ENCODE results near the gene CNPY2. TPM values are rescaled to one million over a fixed set of nuclear protein-coding genes. Genes with fewer than 3 reads are reported as not detected.
A peak's percentile ranks its signal among the peaks of the same experiment; 100 is the strongest.

CNPY2 gene
- polyA plus RNA-seq, 2 of the 4 experiments (the other 2 are of a cell fraction), result 158 to 218 TPM

- no peak for TF ChIP-seq ELK1 (IDR thresholded peaks at IDR 0.05; ENCODE audit: low read depth, low read length)
- TF ChIP-seq RAD21 (conservative IDR thresholded peaks at IDR 0.05 in 1 of 2, IDR thresholded peaks at IDR 0.05 in 1 of 2), result peak; percentile 22 to 25; a peak in 2 of 5 replicates
- TF ChIP-seq RARB (CRISPR knock-in tag; IDR thresholded peaks at IDR 0.05), result no peak
- no peak for TF ChIP-seq RNF2 (IDR thresholded peaks at IDR 0.05; ENCODE audit: borderline replicate concordance, low read depth)
- peak; percentile 82 for TF ChIP-seq MAX (IDR thresholded peaks at IDR 0.05)
- TF ChIP-seq NFE2L2 (conservative IDR thresholded peaks at IDR 0.05; ENCODE audit: low read length), result no peak
- TF ChIP-seq HEYL (CRISPR knock-in tag; IDR thresholded peaks at IDR 0.05), result no peak
- no peak for TF ChIP-seq KDM5A (IDR thresholded peaks at IDR 0.05)
- no peak for TF ChIP-seq KDM1A (IDR thresholded peaks at IDR 0.05; ENCODE audit: low read depth)
- no peak; the same call in 1 of the 2 replicates for TF ChIP-seq ZC3H11A (IDR thresholded peaks at IDR 0.05)
- TF ChIP-seq USF2 (IDR thresholded peaks at IDR 0.05), result peak; percentile 33; the same call in 1 of the 2 replicates
- no peak for TF ChIP-seq HOXA7 (CRISPR knock-in tag; IDR thresholded peaks at IDR 0.05)
- peak; percentile 87 for TF ChIP-seq BCL3 (IDR thresholded peaks at IDR 0.05)
- TF ChIP-seq SMC3 (IDR thresholded peaks at IDR 0.05), result no peak
- no peak for TF ChIP-seq MAFK (IDR thresholded peaks at IDR 0.05; ENCODE audit: partially characterized antibody)
- no peak for TF ChIP-seq MAZ (IDR thresholded peaks at IDR 0.05; ENCODE audit: borderline replicate concordance, low read depth, low read length)
- no peak for TF ChIP-seq FOSL2 (IDR thresholded peaks at IDR 0.05)
- peak; percentile 18; the same call in 1 of the 2 replicates for TF ChIP-seq FOSL2 (CRISPR knock-in tag; IDR thresholded peaks at IDR 0.05)
- no peak for TF ChIP-seq EHMT2 (IDR thresholded peaks at IDR 0.05; ENCODE audit: low read depth)
- TF ChIP-seq ATOH8 (CRISPR knock-in tag; IDR thresholded peaks at IDR 0.05; ENCODE audit: low read depth), result no peak; the same call in 1 of the 2 replicates
- TF ChIP-seq FOSB (CRISPR knock-in tag; IDR thresholded peaks at IDR 0.05), result no peak; the same call in 1 of the 2 replicates
- TF ChIP-seq CEBPB (IDR thresholded peaks at IDR 0.05), result no peak
- TF ChIP-seq RFX5 (IDR thresholded peaks at IDR 0.05), result peak; percentile 84
- no peak for TF ChIP-seq FOXS1 (CRISPR knock-in tag; IDR thresholded peaks at IDR 0.05)
- TF ChIP-seq CHD4 (IDR thresholded peaks at IDR 0.05; ENCODE audit: borderline replicate concordance), result no peak
- TF ChIP-seq ESRRA (IDR thresholded peaks at IDR 0.05; ENCODE audit: borderline replicate concordance, low read length), result no peak
- TF ChIP-seq HMGXB4 (CRISPR knock-in tag; IDR thresholded peaks at IDR 0.05; ENCODE audit: borderline replicate concordance), result peak; percentile 31; the same call in 1 of the 2 replicates
- peak; percentile 71; the same call in 1 of the 2 replicates for TF ChIP-seq E2F6 (IDR thresholded peaks at IDR 0.05; ENCODE audit: borderline replicate concordance, low read depth)
- TF ChIP-seq HOXB5 (CRISPR knock-in tag; IDR thresholded peaks at IDR 0.05), result peak; percentile 23; the same call in 1 of the 2 replicates
- TF ChIP-seq ZNF302 (CRISPR knock-in tag; IDR thresholded peaks at IDR 0.05), result peak; percentile 50; the same call in 1 of the 2 replicates
- TF ChIP-seq EHF (CRISPR knock-in tag; IDR thresholded peaks at IDR 0.05), result peak; percentile 84; the same call in 1 of the 2 replicates
- TF ChIP-seq NR3C1 (IDR thresholded peaks at IDR 0.05), result no peak
- no peak for TF ChIP-seq POLR2AphosphoS2 (conservative IDR thresholded peaks at IDR 0.05; ENCODE audit: low read length)
- no peak for TF ChIP-seq HES2 (IDR thresholded peaks at IDR 0.05)
- no peak for TF ChIP-seq TFCP2L1 (CRISPR knock-in tag; IDR thresholded peaks at IDR 0.05)
- TF ChIP-seq CHD2 (IDR thresholded peaks at IDR 0.05; ENCODE audit: low read length, partially characterized antibody), result no peak
Observed at GRCh38 chr12:56333679-56334489, 18.1 kb upstream of the CNPY2 start, which contains the start of gene PAN2 (continued).

Data from A549 (cell line).